OCI-LY1 (cell line): ENCODE results near the gene HAND2.

Experiments used
- CTCF ChIP-seq: fragments of 200-600 bp; sonication (generic), shearing (Covaris generic); IDR thresholded peaks from 2 replicates; pipeline ENCODE4 v1.5.1; 2017; ENCODE audit warnings: mild to moderate bottlenecking, antibody characterized with exemption, low read length, moderate library complexity, mixed read lengths
- EZH2 ChIP-seq: fragments of 200-600 bp; sonication (generic), shearing (Covaris generic); IDR thresholded peaks from 2 replicates; pipeline ENCODE4 v1.8.0; 2017; ENCODE audit warnings: borderline replicate concordance, mixed run types, mild to moderate bottlenecking, antibody characterized with exemption, low read length, moderate library complexity, mixed read lengths

DNA sequence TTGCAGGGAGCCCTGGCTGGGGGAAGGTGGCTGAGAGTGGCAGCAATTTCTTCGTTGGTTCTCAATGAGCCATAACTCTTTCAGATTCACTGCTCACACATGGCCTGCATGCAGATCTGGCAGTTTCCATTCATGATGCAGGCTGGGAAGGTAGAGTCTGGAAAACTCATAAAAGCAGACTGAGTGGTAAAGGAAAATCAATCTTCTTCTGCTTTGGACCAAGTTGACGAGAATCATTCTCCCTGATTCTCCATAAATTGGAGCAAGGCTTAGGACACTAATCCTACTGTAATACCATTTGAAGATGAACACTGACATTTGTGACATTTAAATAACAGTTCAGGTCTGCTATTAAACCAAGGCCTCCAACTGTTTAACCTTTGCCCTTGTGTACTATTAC, 35.3 kb upstream of the HAND2 start:
- no peak for TF ChIP-seq EZH2
- no peak for TF ChIP-seq CTCF
